Medulla oblongata (tissue), 1 donor: Measurements from ENCODE around the gene UBAC1.
"Not testable (repeated sequence)": the region's sequence is repeated elsewhere in the genome, so short reads cannot be mapped to it uniquely, and the experiment has no call there.

Experiments used
- DNase-seq: peaks from one replicate; pipeline ENCODE4 v3.0.0-alpha.2; 2015; ENCODE audit errors: extremely low spot score

The UBAC1 gene

DNA sequence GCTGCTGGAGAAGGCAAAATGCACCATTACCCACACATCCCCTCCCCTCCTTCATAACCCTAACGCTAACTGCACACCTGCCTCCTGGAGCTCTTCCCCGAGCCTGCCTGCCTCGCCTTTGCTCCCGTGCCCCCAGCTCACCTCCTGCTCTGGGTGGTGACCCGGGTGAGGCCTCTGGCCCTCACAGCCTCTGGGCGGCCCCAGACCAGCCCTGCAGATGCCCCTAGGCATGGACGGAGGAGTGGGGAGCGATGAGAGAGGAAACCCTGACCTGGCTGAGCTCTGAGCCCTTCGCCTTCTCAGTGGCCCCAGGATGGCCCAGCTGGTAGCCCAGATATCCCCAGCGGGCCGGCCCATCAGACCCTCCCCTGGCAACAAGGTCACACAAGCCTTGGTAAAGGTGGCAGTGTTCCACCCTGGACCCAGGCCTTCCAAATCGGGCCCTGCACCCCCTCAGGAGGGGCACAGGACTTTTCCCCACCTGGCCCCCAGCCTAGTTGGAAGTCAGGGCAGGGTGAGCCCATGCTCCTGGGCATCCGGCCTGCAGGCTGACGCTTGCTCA, 39.3 kb downstream of the UBAC1 start:
- no peak for DNase-seq

GRCh38 chr9:135920973-135921585, 40.1 kb downstream of the UBAC1 start:
- DNase-seq: no peak

DNA sequence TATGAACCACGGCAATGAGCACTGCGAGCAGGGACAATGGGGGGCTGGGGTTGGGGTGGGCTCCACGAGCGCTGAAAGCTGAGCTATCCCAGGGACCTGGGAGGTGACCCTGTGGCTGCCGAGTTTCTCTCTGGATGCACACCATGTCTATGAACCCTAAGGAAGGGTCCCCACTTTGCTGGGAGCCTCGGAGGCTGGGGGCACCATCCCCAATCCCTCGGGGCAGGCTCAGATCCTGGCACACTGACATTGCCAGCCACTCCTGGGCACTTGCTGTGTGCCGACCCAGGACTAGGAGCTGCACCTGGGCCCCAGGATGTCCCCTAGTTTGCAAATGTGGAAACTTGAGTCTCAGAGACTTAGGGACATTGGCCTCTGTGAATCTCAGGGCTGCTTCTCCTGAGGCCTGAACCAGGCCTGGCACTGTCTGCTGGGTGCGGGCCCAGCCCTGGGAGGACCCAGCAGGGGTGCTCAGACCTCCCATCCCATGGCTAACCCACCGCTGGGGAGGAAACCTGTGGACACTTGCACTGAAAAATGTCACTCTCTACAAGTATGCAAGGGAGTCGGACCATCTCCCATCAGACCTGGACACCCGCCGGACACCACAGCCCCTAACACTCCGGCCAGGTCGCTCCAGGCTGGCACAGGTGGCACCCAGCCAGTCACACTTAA, 40.8 kb downstream of the UBAC1 start:
- no peak for DNase-seq

DNA sequence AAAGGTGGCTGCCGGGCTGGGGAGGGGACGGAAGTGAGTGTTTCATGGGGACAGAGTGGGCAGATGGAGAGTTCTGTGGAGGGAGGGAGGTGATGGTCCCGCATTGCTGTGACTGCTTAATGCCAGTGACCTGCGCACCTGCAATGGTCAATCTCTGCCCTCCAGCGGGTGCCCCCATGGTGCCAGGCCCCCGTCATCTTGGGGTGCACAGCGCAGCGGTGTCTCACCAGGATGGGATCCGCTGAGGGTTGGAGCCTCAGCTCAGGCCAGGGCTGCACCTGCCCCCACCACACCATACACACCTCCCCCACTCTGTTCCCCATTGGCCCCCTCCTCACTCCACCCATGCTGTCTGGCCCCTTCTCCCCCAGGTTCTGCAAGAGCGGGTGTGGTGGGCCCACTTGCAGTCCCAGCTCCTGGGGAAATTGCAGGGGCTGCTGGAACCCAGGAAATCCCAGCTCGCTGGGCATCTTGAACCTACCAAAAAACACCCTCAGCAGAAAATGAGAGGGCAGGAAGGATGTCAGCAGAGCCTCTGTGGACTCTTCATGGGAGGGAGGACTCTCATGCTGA, 41.8 kb downstream of the UBAC1 start:
- no peak for DNase-seq

DNA sequence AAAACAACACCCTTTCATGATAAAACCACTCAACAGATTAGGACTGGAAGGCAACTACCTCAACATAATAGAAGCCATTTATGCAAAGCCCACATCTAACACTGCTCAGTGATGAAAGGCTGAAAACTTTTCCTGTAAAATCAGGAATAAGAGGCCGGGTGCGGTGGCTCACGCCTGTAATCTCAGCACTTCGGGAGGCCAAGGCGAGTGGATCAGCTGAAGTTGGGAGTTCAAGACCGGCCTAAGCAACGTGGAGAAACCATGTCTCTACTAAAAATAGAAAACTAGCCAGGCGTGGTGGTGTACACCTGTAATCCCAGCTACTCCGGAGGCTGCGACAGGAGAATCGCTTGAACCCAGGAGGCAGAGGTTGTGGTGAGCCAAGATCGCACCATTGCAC, 44.9 kb downstream of the UBAC1 start:
- not testable (repeated sequence) for DNase-seq

- DNase-seq: no peak
Observed at GRCh38 chr9:135914921-135915320, 46.3 kb downstream of the UBAC1 start.

- not testable (repeated sequence) for DNase-seq
Observed at GRCh38 chr9:135911233-135911632, 49.9 kb downstream of the UBAC1 start.

- no peak for DNase-seq
Observed at GRCh38 chr9:135910757-135911156, 50.4 kb downstream of the UBAC1 start.

- no peak for DNase-seq
Observed at GRCh38 chr9:135910216-135910615, 51.0 kb downstream of the UBAC1 start.

GRCh38 chr9:135909371-135909770, 51.8 kb downstream of the UBAC1 start:
- no peak for DNase-seq

GRCh38 chr9:135908754-135909204, 52.4 kb downstream of the UBAC1 start:
- DNase-seq: no peak

DNA sequence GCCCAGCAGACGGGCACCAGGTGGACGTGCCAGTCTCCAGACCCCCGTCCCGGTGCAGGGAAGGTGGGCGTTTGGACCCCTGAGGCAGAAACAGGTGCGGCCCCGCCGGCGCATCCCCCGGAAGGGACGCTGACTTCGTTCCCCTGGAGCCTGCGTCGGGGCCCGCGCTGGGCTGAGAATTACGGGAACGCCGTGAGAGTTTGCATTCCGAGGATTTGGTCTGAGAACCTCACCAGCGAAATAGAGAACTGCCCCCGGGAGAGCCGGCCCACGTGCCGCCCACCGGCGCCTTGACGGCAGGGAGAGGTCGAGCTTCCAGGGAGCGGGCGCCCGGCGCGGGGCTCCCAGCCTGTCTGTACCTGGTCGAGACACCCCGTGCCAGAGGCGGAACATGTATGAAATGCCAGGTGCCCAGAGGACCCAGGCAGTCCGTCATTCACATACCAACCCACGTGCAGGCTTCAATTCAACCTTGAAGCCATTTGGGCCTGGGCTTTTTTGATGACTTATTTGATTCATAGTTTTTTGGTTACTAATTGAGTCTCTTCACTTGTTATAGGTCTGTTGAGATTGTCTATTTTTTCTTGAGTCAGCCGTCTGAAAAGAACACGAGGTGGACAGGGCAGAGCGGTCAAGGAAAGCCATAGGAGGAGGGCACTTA, 53.0 kb downstream of the UBAC1 start:
- DNase-seq: no peak

- DNase-seq: peak; percentile 94
Observed at GRCh38 chr9:135907431-135908092, 53.6 kb downstream of the UBAC1 start, which contains the start of gene CAMSAP1. CAMSAP1 (minus strand) TSS chr9:135907546; CDS start chr9:135907159, 387 bp downstream.

DNA sequence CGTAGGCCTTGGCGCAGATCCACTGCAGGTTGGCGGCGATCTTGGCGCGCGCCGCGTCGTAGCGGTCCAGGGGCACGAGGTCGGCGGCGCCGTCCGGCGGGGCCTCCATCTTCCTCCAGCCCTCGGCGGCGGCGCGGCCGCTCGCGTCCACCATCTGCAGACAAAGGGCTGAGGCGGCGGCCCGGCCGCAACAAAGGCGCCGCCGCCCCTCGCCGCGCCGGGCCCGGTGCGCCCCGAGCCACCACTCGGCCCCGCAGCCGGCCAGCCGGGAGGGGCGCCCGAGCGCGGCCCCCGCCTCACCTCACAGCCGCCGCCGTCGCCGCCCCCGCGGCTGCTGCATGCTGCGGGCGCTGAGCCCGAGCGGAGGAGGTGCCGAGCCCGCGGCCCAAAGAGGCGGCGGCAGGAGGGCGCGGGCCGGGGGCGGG, 54.2 kb downstream of the UBAC1 start:
- no peak for DNase-seq

DNA sequence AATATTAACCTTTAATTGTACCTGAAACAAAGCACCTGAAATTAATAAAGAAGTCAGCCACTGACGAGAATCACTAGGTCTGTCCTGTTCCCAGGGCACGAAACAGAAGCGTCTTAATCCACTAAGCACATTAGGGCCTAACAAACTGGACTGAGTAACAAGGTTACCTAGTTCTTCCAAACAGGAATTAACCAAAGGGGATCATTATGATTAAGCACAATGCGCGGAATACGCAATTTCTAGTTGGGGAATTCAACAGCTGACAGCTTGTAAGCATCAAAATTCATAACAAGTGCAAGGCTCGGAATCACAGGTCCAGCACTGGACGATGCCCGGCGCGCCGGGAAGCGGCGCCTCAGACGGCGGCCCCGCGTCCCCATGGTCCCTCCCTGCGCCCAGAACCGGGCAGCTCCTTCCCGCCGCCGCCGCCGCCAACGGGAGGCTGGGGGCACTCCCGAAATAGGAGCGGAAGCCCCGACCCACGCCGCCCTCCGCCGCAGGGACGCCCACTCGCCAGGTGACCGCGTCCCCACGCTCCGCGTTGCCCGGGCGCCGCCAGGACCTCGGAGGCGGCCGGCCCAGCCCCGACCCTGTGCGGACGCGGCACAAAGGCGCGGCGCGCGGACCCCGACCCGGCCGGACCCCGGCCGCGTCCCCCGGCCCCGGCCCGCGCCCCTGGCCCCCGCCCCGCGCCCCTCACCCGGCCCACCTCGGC, 54.7 kb downstream of the UBAC1 start:
- peak; percentile 47 for DNase-seq

GRCh38 chr9:135905380-135906258, 55.6 kb downstream of the UBAC1 start:
- DNase-seq: peak; percentile 70

DNA sequence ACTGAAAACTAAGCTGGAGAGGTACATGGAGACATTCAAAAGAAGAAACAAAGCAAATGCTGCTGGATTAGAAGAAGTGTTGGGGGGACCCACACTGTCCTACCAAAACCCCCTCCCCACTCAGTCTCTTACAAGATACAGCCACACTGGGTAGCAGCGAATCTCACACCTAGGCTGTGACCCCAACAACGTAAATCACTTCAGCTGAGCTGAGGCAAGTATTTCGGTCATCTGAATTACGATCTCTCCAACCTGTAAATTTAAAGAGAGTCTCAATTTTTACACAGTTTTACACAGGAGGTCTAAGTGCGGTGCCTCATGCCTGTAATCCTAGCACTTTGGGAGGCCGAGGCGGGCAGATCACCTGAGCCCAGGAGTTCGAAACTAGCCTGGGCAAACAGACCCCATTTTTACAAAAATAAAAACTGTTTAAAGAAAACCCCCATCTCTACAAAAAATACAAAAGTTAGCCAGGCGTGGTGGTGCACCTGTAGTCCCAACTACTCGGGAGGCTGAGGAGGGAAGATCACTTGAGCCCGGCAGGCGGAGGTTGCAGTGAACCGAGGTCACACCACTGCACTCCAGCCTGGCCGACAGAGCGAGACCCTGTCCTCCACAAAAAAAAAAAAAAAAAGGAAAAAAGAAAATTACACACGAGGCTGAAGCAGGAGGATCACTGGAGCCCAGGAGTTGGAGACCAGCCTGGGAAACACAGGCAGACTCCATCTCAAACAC, 57.2 kb downstream of the UBAC1 start:
- no peak for DNase-seq

DNA sequence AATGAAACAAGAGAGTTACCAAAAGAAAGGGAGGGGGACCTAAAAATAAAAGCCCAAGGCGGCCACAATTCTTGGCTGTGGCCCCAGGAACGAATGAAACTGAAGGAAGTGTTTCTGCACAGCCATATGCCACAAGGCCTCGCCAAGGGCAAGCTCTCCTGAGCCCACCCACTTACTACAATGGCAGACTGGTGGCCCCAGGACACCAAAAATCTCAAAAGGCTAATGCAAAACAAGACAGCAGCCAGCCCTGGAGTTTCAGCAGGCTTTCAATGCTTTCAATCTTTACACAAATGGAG, 57.9 kb downstream of the UBAC1 start:
- DNase-seq: no peak

DNA sequence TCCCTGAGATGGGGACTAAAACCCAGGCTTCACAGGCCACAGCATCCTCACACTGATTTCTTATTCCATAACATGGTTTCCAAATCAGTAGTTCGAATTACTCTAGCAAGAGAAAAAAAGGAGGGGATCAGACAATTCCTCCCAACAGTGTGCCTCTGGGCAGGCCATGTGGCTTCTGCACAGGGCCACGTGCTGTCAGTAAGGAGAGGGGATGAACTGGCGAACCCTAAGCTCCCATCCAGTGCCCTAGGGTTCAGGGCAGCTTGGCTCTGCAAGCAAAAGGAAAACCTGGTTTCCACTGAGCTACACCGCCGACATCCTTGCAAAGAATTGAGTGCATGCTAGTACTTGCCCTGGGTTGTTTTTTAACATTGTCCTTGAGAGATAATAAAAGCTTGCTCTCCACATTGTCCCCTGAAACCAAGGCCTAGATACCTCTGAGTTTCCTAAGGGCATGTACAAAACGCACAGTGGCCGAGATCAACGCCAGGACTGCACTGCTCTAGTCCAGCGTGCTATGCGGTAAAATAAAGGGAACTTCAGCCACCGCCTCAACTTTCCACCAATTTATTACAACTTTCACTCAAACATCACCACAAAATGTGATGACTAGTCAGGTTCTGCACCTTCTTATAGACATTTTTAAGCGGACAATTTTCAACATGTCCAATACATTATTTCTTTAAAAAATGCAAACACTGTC, 58.4 kb downstream of the UBAC1 start:
- no peak for DNase-seq
